NCI-H526 (cell line): Measurements from ENCODE around the gene NRP2.

Experiments
- DNase-seq, 2 experiments: peaks; one replicate each; lab custom pipeline; 2025; lab: John Stamatoyannopoulos, UW

Gene NRP2

GRCh38 chr2:205686783-205687640 lies 4.7 kb downstream of the NRP2 start:
- DNase-seq = peak in 1 of 2 experiments; percentile 20

- no peak for DNase-seq
Observed at GRCh38 chr2:205687641-205687956, 5.3 kb downstream of the NRP2 start.

- no peak for DNase-seq
Observed at GRCh38 chr2:205688417-205689200, 6.3 kb downstream of the NRP2 start.

GRCh38 chr2:205689820-205690219 lies 7.5 kb downstream of the NRP2 start:
- no peak for DNase-seq

GRCh38 chr2:205692104-205692503 lies 9.8 kb downstream of the NRP2 start:
- no peak for DNase-seq

- no peak for DNase-seq
Observed at GRCh38 chr2:205694256-205694655, 12.0 kb downstream of the NRP2 start.

GRCh38 chr2:205695460-205695991 lies 13.2 kb downstream of the NRP2 start:
- DNase-seq = no peak

GRCh38 chr2:205696331-205696926 lies 14.1 kb downstream of the NRP2 start:
- peak in 1 of 2 experiments; percentile 11 for DNase-seq

GRCh38 chr2:205696927-205697441 lies 14.7 kb downstream of the NRP2 start:
- no peak for DNase-seq

- no peak for DNase-seq
Observed at GRCh38 chr2:205698286-205699268, 16.3 kb downstream of the NRP2 start.

- DNase-seq = no peak
Observed at GRCh38 chr2:205699515-205700289, 17.4 kb downstream of the NRP2 start.

- no peak for DNase-seq
Observed at GRCh38 chr2:205700331-205701132, 18.2 kb downstream of the NRP2 start.

- no peak for DNase-seq
Observed at GRCh38 chr2:205701509-205701908, 19.2 kb downstream of the NRP2 start.

GRCh38 chr2:205702576-205702975 lies 20.3 kb downstream of the NRP2 start:
- no peak for DNase-seq

GRCh38 chr2:205703471-205704126 lies 21.3 kb downstream of the NRP2 start:
- no peak for DNase-seq

- DNase-seq = no peak
Observed at GRCh38 chr2:205704127-205704741, 21.9 kb downstream of the NRP2 start.

- DNase-seq = no peak
Observed at GRCh38 chr2:205705511-205706349, 23.4 kb downstream of the NRP2 start.
